Stomach (tissue), 4 donors: ENCODE measurements around the gene ACYP2.

ENCODE experiments used
- CTCF ChIP-seq, 7 experiments: fragments of 450-650 bp in 4 of 7; fragments of 200-600 bp in 3 of 7; sonication (generic) in 3 of 7; IDR thresholded peaks; one replicate each; pipeline ENCODE4 v1.5.1; 2016 to 2019; ENCODE audit warnings: antibody characterized with exemption in 7 of 7, control low read depth in 2 of 7, mild to moderate bottlenecking in 1 of 7
- POLR2A ChIP-seq, 4 donors: fragments of 450-650 bp; IDR thresholded peaks; one replicate each; pipeline ENCODE4 v1.6.1; 2016; ENCODE audit warnings: antibody characterized with exemption in 4 of 4, control low read depth in 2 of 4, mild to moderate bottlenecking in 1 of 4, moderate library complexity in 1 of 4
- POLR2AphosphoS5 ChIP-seq, 3 donors: sonication (generic); formaldehyde crosslinking; IDR thresholded peaks; one replicate each; pipeline ENCODE4 v1.6.1; 2016; ENCODE audit warnings: antibody characterized with exemption in 3 of 3

GRCh38 chr2:54088191-54088634 is 27.2 kb upstream of the ACYP2 start:
- TF ChIP-seq POLR2A (IDR thresholded peaks at IDR 0.05) (no peak), CTCF (IDR thresholded peaks at IDR 0.05) (no peak), POLR2AphosphoS5 (IDR thresholded peaks at IDR 0.05) (no peak)
